Adipose tissue (tissue), 3 donors: Measurements from ENCODE around the gene TCEAL4. TPM values are rescaled to one million over a fixed set of nuclear protein-coding genes. Genes with fewer than 3 reads are reported as not detected.
"Not testable (repeated sequence)": the region's sequence is repeated elsewhere in the genome, so short reads cannot be mapped to it uniquely, and the experiment has no call there.

Source experiments
- H3K27ac ChIP-seq: one replicate; pipeline ENCODE4 v1.5.1; 2013; ENCODE audit warnings: low read depth, low read length
- WGBS, 3 donors: extraction: QIAGEN DNeasy Blood & Tissue Kit; methylation state at CpG; one replicate each; pipeline ENCODE4 v1.1.7; 2013; 5-methylcytosine and 5-hydroxymethylcytosine counted together
- polyA plus RNA-seq, 3 donors: library from polyadenylated mRNA; stranded (reverse); fragments of 200-250 nt; gene quantifications; one replicate each; pipeline ENCODE4 v1.2.3, GENCODE V29; 2013
- donor health status: healthy with polysubstance abuse.
- donor health status: Bipolar disorder and iron deficiency.
- donor health status: healthy.

Gene TCEAL4
- polyA plus RNA-seq, 3 donors, result 48.9 to 464 (median 89.0) TPM

DNA sequence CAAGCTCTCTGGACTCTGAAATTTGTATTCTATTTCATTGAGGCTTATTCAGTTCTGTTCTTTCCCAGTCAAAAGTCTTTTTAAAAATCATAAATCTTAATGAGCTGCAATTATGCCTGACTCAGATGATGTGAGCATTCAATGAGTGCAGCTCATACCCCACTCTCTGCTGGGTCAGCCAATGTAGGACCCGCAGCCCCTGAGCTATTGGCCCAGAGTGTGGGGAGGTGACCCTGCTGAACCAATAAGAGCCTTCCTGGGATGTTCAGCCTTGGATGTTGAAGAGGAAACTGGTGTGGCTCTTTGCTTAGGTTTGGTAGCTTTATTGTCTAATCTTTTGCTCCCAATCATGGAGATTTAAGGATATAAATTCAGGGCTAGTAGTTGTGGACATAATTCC, 12.1 kb upstream of the TCEAL4 start:
- no peak overlapping the region for H3K27ac ChIP-seq
- 86 to 92% (median 86%) methylated on average over 1 of the region's 1 CpG for WGBS, 3 donors

GRCh38 chrX:103584596-103584995, 719 bp upstream of the TCEAL4 start:
- WGBS, 3 donors, result 64 to 83% (median 79%) methylated on average over 3 of the region's 3 CpGs
- H3K27ac ChIP-seq, result no peak overlapping the region

DNA sequence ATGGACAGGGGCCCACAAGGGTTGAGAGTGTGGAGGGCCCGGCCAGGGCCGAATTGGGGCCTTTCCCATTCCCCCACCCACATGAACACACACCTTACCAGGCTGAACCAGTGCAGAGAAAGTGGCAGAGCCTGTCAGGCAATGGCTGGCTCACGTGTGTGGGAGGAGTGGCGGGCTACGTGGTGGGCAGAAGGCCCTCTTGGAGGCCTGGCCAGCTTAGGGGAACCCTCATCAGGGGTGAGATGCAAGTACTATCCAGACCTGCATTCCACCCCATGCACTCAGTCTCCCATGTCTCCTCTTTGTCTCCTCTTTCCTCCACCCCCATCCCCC, 965 bp downstream of the TCEAL4 start:
- no peak overlapping the region for H3K27ac ChIP-seq
- WGBS, 3 donors, result 14 to 35% (median 30%) methylated on average over 4 to 5 of the region's 5 CpGs

DNA sequence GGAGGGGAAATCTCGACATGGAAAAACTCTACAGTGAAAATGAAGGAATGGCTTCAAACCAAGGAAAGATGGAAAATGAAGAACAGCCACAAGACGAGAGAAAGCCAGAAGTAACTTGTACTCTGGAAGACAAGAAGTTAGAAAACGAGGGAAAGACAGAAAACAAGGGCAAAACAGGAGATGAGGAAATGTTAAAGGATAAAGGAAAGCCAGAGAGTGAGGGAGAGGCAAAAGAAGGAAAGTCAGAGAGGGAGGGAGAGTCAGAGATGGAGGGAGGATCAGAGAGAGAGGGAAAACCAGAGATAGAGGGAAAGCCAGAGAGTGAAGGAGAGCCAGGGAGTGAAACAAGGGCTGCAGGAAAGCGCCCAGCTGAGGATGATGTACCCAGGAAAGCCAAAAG, 1.3 kb downstream of the TCEAL4 start:
- H3K27ac ChIP-seq, result no peak overlapping the region
- WGBS, 3 donors, result 40 to 61% (median 60%) methylated on average over 4 of the region's 4 CpGs

DNA sequence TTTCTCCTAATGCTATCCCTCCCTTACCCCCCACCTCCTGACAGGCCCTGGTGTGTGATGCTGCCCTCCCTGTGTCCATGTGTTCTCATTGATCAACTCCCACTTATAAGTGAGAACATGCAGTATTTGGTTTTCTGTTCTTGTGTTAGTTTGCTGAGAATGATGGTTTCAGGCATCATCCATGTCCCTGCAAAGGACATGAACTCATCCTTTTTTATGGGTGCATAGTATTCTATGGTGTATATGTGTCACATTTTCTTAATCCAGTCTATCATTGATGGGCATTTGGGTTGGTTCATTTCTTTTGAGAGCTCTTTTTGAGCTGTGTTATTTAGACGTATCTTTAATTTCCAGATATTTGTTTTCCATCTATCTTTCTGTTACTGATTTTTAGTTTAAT, 7.0 kb downstream of the TCEAL4 start:
- 88 to 93% (median 92%) methylated on average over 1 of the region's 1 CpG for WGBS, 3 donors
- not testable (repeated sequence) for H3K27ac ChIP-seq

GRCh38 chrX:103595202-103595601, 9.9 kb downstream of the TCEAL4 start:
- not testable (repeated sequence) for H3K27ac ChIP-seq
- 95 to 98% (median 97%) methylated on average over 6 of the region's 6 CpGs for whole genome bisulfite sequencing, 3 donors

- WGBS, 3 donors, result 0 to 18% (median 1%) methylated on average over 12 to 59 of the region's 59 CpGs
- H3K27ac ChIP-seq, result peak within 1 kb of the TSS; percentile 13
Observed at GRCh38 chrX:103607364-103608305, 22.3 kb downstream of the TCEAL4 start, which contains the start of gene TCEAL3. TSS of gene TCEAL3 (plus strand) at chrX:103607963. CDS start at chrX:103609065, 1,102 bp downstream.

GRCh38 chrX:103608306-103608963, 23.1 kb downstream of the TCEAL4 start:
- 2 to 15% (median 8%) methylated on average over 9 to 21 of the region's 21 CpGs for WGBS, 3 donors
- H3K27ac ChIP-seq, result peak overlapping the region; percentile 13

GRCh38 chrX:103610282-103610681, 25.0 kb downstream of the TCEAL4 start:
- WGBS, 3 donors, result 68 to 93% (median 90%) methylated on average over 1 of the region's 1 CpG
- H3K27ac ChIP-seq, result no peak overlapping the region

- whole genome bisulfite sequencing, 3 donors, result 52 to 93% (median 81%) methylated on average over 1 of the region's 1 CpG
- no peak overlapping the region for H3K27ac ChIP-seq
Observed at GRCh38 chrX:103613362-103613890, 28.1 kb downstream of the TCEAL4 start.

DNA sequence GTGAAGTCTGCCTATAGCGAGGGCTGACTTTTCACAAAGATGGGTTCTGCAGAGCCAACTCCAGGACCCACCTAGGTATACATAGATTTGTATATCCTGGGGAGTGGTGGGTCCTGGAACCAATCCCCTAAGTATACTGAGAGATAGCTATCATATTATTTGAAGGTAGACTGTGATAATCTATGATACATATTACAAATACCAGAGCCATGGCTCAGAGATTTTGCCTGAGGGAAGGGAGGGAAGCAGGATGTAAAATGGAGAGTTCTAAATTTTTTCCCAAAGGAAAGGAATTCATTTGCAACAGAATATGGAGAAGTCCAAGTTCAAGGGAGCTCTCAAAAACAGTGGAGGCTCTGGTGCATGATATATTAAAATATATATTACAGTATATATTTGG, 29.7 kb downstream of the TCEAL4 start:
- no peak overlapping the region for H3K27ac ChIP-seq
- WGBS, 3 donors, result 82 to 100% (median 97%) methylated on average over 1 of the region's 1 CpG

DNA sequence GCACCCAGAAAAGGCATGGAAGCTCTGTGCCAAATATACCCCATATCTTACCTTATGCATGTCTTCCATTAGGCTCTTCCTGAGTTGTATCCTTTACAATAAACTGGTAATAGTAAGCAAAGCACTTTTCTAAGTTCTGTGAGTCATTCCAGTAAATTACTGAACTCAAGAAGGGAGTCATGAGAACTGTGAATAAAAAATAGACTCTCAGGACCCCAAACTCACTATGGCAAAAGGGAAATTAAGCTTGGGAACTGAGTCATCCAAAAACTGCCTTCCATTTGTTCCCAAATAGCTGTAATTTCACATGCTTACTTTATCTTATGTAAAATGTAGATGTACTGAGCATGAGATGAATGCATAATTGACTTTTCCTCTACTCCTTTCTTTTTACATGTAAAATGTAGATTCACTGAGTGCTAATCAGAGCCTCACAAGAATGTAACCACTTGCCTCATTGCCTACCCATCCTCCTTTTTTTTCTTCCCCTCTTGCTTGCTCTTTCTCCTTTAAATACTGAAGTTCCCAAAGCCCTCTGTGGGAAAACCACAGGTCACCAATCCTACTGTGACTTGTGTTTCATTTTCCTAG, 30.6 kb downstream of the TCEAL4 start:
- no peak overlapping the region for H3K27ac ChIP-seq

GRCh38 chrX:103616676-103617186, 31.4 kb downstream of the TCEAL4 start:
- no peak overlapping the region for H3K27ac ChIP-seq
- 26 to 63% (median 30%) methylated on average over 1 of the region's 1 CpG for WGBS, 3 donors

DNA sequence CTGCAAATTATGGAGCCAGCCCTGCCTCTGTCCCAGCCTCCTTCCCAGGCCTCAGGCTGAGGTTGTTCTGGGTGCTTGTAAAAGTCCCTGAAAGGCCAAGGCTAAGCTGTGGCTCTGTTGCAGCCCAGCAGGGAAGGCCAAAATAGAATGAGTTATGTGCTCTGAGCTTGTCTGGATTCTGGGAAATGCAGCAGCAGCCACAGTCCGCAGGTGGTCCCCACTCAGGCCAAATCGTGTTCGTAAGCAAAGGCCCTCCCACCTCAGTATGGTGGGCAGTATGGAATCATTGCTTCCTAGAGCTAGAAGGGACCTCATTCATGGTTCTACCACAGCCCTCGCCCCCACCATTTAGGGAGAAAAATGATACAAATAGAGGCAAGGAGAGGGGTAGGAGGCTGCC, 38.8 kb downstream of the TCEAL4 start:
- WGBS, 3 donors, result 58 to 74% (median 61%) methylated on average over 3 to 4 of the region's 4 CpGs
- H3K27ac ChIP-seq, result no peak overlapping the region

DNA sequence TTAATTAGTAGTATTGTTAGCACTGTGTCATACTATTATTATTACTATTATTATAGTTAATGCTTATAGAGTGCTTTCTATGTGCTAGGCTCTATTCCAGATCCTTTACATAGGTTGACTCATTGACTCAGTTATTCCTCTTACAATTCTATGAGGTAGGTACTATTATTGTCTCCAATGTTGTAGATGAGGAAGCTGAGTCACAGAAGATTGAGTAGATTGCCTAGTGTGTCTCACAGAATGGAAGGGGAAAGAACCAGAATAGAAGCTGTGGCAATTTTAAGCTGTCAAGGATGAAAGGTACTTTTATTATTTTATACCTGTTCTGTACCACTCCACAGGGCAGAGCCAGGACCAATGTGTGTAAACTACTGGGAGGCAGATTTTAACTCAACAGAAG, 41.5 kb downstream of the TCEAL4 start:
- H3K27ac ChIP-seq, result no peak overlapping the region

- H3K27ac ChIP-seq, result peak within 1 kb of the TSS; percentile 38
- 2 to 25% (median 2%) methylated on average over 27 to 32 of the region's 32 CpGs for WGBS, 3 donors
Observed at GRCh38 chrX:103628386-103629317, 43.3 kb downstream of the TCEAL4 start, which contains the start of gene TCEAL1. TSS of gene TCEAL1 (plus strand) at chrX:103628975. CDS start at chrX:103629917, 942 bp downstream.

DNA sequence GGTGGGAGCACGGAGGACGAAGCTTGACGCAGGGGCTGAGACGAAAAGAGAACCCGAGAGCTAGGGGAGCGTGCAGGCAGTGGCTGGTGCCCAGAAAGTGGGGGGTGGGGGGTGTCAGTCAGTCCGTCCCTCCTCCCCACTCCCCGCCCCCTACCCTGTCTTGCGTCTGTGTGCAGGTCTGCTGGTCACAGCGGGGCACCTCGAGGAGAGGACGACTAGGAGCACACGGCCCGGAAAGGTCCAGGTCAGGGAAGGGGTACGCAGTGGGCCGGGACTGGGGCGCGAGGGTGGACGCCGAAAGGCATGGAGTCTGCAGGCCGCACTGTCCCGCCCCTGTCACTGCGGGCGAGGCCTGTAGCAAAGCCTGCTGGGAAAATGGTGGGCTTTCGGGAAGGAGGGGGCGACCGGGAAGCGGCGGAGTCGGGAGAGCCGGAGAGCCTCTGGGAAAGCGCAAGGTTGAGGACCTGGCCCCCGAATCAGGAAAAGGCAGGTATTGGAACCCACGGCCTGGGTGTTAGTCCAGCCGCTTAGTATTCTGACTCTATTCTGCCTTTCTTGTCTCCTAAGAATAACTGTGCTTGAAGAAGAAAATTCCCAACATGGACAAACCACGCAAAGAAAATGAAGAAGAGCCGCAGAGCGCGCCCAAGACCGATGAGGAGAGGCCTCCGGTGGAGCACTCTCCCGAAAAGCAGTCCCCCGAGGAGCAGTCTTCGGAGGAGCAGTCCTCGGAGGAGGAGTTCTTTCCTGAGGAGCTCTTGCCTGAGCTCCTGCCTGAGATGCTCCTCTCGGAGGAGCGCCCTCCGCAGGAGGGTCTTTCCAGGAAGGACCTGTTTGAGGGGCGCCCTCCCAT, 44.2 kb downstream of the TCEAL4 start:
- 0 to 21% (median 0%) methylated on average over 31 to 49 of the region's 49 CpGs for WGBS, 3 donors
- peak overlapping the region; percentile 38 for H3K27ac ChIP-seq
